ENCODE results near the gene IFT43. TPM values are rescaled to one million over a fixed set of nuclear protein-coding genes. Genes with fewer than 3 reads are reported as not detected.

Gene IFT43
- total and polyA plus RNA-seq, 2 experiments from 2014 or later = 56.8 to 76.6 TPM

DNA sequence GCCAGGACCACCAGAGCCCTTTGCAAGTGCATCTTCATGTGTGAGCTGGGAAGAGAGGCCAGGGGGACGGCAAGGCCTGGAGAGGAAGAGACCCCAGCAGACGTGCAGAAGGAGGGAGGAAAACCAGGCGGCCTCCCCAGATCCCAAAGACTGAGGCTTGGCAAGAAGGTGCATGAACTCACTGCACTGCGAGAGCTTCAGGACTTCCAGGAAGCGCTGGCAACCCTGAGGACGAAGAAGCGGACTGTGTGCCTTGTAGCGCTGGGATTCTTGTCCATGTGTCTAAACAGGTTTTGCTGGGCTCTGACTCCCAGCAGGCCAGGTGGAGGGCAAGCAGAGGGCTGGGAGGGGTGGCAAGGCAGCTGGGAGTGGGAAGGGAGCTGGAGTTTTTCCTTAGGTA, 4.7 kb upstream of the IFT43 start:
- no peak overlapping the region for H3K27ac ChIP-seq
- TF ChIP-seq, protein P1, sequence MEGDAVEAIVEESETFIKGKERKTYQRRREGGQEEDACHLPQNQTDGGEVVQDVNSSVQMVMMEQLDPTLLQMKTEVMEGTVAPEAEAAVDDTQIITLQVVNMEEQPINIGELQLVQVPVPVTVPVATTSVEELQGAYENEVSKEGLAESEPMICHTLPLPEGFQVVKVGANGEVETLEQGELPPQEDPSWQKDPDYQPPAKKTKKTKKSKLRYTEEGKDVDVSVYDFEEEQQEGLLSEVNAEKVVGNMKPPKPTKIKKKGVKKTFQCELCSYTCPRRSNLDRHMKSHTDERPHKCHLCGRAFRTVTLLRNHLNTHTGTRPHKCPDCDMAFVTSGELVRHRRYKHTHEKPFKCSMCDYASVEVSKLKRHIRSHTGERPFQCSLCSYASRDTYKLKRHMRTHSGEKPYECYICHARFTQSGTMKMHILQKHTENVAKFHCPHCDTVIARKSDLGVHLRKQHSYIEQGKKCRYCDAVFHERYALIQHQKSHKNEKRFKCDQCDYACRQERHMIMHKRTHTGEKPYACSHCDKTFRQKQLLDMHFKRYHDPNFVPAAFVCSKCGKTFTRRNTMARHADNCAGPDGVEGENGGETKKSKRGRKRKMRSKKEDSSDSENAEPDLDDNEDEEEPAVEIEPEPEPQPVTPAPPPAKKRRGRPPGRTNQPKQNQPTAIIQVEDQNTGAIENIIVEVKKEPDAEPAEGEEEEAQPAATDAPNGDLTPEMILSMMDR (IDR thresholded peaks at IDR 0.05; ENCODE audit: low read depth, low read length) = no peak
- H3K4me3 ChIP-seq = no peak overlapping the region
- H3K4me1 ChIP-seq (ENCODE audit: low read depth) = peaks cover 22% of the 10 kb centered on the region
- H3K36me3 ChIP-seq = no peaks in the 10 kb centered on the region
- no peaks in the 10 kb centered on the region for H3K9me3 ChIP-seq (ENCODE audit: low read depth)
- H3K27me3 ChIP-seq = no peaks in the 10 kb centered on the region
- peak in 1 of 2 donors; percentile 40 for DNase-seq (ENCODE audit: low read depth in 1 of 2, low spot score in 1 of 2)

DNA sequence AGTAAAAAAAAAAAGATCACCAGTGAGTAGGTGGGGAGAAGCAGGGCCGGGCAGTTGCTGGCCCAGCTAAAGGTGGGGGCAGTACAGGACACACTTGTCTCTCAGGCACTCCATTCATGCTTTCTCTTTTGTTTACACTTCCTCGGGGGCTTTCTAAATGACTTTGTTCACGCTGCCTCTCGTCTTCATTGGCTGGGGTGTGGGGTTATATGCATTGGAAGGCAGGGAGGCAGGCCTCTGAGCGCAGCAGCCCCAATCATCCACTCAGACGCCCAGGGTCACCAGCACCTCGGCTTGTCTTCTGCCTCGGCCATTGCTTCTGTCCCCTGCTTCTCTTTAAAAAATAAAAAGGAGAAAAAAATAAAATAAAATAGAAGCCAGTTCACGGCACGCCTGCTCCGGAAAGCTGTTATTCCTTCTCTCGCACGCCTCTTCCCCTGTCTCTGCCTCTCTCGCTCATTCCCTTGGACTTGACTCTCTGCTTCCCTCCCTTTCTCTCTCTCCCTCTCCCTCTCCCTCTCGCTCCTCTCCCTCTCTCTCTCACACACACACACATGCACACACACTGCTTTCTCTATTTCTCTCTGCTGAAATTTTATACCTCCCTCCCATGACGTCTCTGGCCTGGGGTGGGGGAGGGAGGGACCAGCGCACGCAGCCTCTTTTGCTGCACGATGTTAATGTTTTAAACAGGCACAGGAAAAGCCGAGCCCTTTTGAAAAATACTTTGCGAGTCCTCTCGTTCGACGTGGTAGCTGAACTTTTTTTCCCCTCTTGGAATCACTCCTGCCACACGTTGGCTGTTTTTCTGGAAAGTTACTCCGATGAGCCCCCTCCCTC, 3.9 kb upstream of the IFT43 start, which contains the start of gene TGFB3:
Gene TGFB3 (minus strand): TSS at position 570 of the 840 bp plus-strand sequence. CDS start 1,102 bp downstream, outside the sequence.
- no peaks in the 10 kb centered on the region for H3K36me3 ChIP-seq
- H3K27me3 ChIP-seq = no peaks in the 10 kb centered on the region
- TF ChIP-seq, protein P1 (IDR thresholded peaks at IDR 0.05; ENCODE audit: low read depth, low read length) = no peak
- H3K4me3 ChIP-seq = peak within 1 kb of the TSS; percentile 91
- peaks cover 26% of the 10 kb centered on the region for H3K4me1 ChIP-seq (ENCODE audit: low read depth)
- H3K27ac ChIP-seq = peak within 1 kb of the TSS; percentile 81
- peak; percentile 80 to 96 for DNase-seq (ENCODE audit: low read depth in 1 of 2, low spot score in 1 of 2)
- no peaks in the 10 kb centered on the region for H3K9me3 ChIP-seq (ENCODE audit: low read depth)

DNA sequence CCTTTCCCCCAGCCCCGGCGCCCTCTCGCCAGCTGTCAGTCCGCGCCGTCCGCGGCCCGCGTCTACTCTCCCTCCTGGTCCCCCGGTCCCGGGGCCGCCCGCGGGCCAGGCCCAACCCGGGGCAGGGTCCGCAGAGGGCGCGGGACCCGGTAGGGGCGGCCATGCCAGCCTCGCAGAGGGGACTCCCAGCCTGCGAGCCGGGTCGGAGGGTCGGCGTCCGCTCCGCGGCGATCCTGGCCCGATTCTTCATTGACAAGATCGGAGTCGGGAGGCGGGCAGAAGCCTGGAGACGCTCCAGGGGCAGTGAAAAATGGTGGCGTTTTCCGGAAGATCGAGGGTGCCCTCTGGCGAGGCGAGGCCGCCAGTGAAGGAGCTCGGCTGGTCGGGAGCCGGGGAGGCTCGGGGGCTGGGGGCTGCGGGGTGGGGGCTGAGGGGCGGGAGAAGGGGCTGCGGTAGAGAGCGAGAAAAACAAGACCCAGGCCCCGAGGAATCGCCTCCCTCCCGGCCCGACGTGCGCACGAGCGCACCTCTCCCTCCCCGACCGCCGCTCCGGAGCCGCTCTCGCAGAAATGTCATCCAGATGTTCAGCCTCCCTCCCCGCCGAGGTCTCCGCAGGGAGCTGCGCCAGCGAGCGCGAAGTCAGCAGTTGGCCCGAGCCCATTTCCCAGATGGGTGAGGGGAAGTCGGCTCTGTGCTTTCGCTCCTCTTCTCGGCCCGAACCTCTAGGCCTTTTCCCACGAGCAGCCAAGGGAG, 3.1 kb upstream of the IFT43 start:
- peak overlapping the region; percentile 81 for H3K27ac ChIP-seq
- no peaks in the 10 kb centered on the region for H3K36me3 ChIP-seq
- peak; percentile 87 to 88 for DNase-seq (ENCODE audit: low read depth in 1 of 2, low spot score in 1 of 2)
- peak overlapping the region; percentile 91 for H3K4me3 ChIP-seq
- H3K27me3 ChIP-seq = no peaks in the 10 kb centered on the region
- H3K4me1 ChIP-seq (ENCODE audit: low read depth) = peaks cover 28% of the 10 kb centered on the region
- TF ChIP-seq, protein P1 (IDR thresholded peaks at IDR 0.05; ENCODE audit: low read depth, low read length) = peak; percentile 50
- no peaks in the 10 kb centered on the region for H3K9me3 ChIP-seq (ENCODE audit: low read depth)

DNA sequence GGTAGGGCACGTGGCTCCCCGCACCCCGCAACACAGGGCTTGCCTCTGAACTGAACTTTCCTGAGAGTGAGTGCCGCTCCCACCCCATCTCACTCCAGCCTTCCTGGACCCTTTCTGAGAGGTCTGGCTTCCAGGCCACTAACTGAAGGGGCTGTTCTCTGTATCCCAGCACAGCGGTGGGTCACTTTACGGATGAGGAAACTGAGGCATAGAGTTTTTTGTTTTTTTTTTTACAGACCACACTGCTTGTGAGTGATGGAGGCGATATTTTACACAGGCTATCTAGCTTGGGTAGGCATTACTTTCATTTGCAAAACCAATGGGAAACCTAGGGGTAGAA, 2.6 kb upstream of the IFT43 start:
- TF ChIP-seq, protein P1 (IDR thresholded peaks at IDR 0.05; ENCODE audit: low read depth, low read length) = no peak
- H3K36me3 ChIP-seq = no peaks in the 10 kb centered on the region
- H3K27me3 ChIP-seq = no peaks in the 10 kb centered on the region
- peak overlapping the region; percentile 91 for H3K4me3 ChIP-seq
- H3K27ac ChIP-seq = no peak overlapping the region
- no peaks in the 10 kb centered on the region for H3K9me3 ChIP-seq (ENCODE audit: low read depth)
- peaks cover 28% of the 10 kb centered on the region for H3K4me1 ChIP-seq (ENCODE audit: low read depth)
- DNase-seq (ENCODE audit: low read depth in 1 of 2, low spot score in 1 of 2) = no peak

DNA sequence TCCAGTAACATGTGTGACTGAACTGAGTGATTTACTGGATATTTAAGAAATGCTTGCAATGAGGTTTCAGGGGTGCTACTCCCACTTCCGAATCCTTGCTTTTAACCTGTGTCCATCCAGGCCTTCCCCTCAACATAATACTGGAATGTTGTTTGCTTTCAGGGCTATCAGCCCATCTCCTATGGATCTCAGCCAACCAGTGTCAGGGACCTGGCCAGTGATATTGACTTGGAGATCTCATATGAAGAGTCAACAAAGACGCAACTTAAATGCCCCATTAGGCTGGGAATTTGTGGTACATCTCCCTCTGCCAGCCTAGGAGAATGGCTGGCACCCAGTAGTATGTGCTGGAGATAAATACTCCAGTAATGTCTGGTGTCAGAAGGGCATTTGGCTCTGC, 889 bp upstream of the IFT43 start:
- no peaks in the 10 kb centered on the region for H3K36me3 ChIP-seq
- no peaks in the 10 kb centered on the region for H3K9me3 ChIP-seq (ENCODE audit: low read depth)
- H3K27me3 ChIP-seq = no peaks in the 10 kb centered on the region
- no peak overlapping the region for H3K4me3 ChIP-seq
- H3K27ac ChIP-seq = no peak overlapping the region
- TF ChIP-seq, protein P1 (IDR thresholded peaks at IDR 0.05; ENCODE audit: low read depth, low read length) = no peak
- DNase-seq (ENCODE audit: low read depth in 1 of 2, low spot score in 1 of 2) = no peak
- peaks cover 26% of the 10 kb centered on the region for H3K4me1 ChIP-seq (ENCODE audit: low read depth)

Data from cardiac muscle cell (in vitro differentiated cells and primary cell).